Inflammatory macrophage treated with lipopolysaccharide for 1 hour (primary cell): ENCODE results near the gene SPAM1.
"Not testable (repeated sequence)": the region's sequence is repeated elsewhere in the genome, so short reads cannot be mapped to it uniquely, and the experiment has no call there.

Source experiments
- DNase-seq, 2 donors: peaks; one replicate each; pipeline ENCODE4 v3.0.0-alpha.2; 2020 to 2022

Gene SPAM1

DNA sequence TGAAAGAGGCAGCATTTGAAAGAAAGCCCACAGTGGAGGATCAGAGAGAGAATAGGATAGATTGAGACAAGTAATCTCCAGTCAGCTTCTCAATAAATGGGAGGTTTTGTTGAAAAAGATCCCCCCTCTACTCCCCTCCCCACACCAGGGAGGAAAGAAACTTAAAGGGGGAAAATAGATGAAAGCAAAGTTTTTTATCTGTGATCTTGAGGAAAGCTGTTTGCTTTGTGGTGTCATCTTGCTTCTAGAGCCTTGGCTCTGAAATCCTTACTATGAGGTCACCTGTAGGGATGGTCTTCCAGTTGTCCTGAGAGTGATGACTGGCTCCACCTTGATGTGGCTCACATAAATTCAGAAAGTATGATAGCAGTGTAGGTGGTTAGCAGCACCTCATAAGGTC lies at the start of gene SPAM1:
SPAM1 (plus strand) TSS at position 301 of the 400 bp plus-strand sequence. CDS start 28,330 bp downstream, outside the sequence.
- no peak for DNase-seq

DNA sequence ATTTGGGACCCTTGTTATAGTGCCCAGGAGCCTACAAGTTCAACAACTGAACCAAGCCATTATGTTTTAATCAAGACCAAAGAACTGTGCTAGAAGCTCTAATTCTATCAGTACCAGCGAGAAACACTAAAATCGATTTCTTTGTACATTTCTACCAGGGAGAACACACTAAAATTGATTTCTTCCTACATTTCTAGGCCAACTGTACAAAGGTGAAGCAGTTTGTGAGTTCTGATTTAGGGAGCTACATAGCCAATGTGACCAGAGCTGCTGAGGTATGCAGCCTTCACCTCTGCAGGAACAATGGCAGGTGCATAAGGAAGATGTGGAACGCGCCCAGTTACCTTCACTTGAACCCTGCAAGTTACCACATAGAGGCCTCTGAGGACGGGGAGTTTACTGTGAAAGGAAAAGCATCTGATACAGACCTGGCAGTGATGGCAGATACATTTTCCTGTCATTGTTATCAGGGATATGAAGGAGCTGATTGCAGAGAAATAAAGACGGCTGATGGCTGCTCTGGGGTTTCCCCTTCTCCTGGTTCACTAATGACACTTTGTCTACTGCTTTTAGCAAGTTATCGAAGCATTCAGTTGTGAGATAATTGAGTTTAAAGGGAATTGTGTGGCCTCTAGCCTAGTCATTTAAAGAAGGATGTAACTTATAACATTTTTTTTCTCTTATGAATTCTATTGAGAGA lies 48.3 kb upstream of the SPAM1 start:
- no peak for DNase-seq

- no peak for DNase-seq
Measured at GRCh38 chr7:123879628-123880027, 45.4 kb upstream of the SPAM1 start.

GRCh38 chr7:123881300-123881699 lies 43.7 kb upstream of the SPAM1 start:
- no peak for DNase-seq

- no peak for DNase-seq
Measured at GRCh38 chr7:123883154-123883553, 41.9 kb upstream of the SPAM1 start.

- DNase-seq = no peak
Measured at GRCh38 chr7:123888192-123888591, 36.8 kb upstream of the SPAM1 start.

DNA sequence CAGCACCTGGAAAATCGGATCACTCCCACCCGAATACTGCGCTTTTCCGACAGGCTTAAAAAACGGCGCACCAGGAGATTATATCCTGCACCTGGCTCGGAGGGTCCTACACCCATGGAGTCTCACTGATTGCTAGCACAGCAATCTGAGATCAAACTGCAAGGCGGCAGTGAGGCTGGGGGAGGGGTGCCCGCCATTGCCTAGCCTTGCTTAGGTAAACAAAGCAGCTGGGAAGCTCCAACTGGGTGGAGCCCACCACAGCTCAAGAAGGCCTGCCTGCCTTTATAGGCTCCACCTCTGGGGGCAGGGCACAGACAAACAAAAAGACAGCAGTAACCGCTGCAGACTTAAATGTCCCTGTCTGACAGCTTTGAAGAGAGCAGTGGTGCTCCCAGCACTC lies 30.3 kb upstream of the SPAM1 start:
- DNase-seq = not testable (repeated sequence)

DNA sequence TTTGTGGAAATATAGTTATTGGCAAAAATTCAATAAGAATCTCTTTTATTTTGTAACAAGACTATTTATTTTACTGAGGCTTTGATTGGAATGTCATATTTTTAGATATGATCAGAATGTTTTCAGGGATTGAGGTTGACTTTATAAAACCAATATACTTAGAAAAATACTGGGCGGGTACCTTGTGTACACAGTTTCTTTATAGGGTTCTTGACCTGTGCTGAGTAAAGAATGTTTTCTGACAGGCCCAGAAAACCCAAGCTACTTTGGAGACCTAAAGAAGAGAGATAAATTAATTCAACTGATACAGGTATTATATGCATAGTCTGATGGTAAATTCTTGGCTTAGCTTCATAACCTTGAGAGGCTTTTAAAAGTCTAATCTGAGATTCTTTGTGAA lies 23.9 kb upstream of the SPAM1 start:
- no peak for DNase-seq

DNA sequence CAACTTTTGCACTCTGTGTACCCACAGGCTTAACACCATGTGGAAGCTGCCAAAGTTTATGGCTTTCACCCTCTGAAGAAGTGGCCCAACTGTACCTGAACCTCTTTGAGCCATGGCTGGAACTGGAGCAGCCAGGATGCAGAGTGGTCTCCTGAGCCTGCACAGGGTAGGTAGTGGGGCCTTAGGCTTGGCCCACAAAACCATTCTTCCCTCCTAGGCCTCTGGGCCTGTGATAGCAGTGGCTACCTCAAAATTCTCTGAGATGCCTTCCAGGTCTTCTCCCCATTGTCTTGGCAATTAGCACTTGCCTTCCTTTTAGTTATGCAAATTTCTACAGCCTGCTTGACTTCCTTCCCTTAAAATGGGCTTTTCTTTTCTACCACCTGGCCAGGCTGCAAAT lies 19.3 kb upstream of the SPAM1 start:
- DNase-seq = no peak

GRCh38 chr7:123916240-123916724 lies 8.8 kb upstream of the SPAM1 start:
- peak; percentile 6 to 12 for DNase-seq

DNA sequence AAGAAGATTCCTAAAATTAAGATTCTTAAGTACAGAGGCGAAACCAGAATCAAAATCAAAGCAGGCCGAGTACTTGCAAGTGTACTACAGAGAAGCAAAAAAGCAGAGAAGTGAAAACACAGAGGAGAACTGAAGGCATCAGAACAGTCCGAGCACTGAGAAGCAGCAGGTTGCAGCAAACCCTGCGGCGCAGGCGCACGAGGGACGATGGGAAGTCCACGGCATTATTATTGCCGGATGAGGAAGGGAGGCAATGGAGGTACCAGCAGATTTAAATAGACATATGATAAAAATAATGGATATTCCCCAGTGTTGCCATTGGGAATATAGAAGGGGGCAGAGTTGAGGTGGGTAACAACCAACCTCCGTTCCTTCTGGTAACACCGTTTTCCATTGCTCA lies 7.2 kb upstream of the SPAM1 start:
- DNase-seq = no peak

- no peak for DNase-seq
Measured at GRCh38 chr7:123918309-123918708, 6.7 kb upstream of the SPAM1 start.

- no peak for DNase-seq
Measured at GRCh38 chr7:123923599-123923998, 1.4 kb upstream of the SPAM1 start.

DNA sequence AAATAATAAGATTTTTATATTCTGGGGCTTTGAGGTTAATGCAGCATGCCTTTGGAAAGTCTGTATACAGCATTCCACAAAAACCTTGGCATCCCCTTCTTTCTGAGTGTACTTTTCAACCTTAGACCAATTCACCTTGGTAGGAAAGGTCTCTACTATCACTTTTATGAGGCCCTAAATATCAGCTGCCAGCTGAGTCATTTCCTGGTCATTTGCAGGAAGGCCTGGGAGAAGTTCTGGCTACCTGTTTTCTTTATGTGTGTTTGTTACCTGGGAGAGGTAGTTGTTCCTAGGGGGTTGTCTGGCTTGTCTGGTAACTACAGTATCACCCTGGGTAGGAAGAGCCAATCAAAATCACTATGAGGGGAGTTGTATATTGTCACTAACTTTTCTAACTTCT lies 4.1 kb downstream of the SPAM1 start:
- DNase-seq = no peak

DNA sequence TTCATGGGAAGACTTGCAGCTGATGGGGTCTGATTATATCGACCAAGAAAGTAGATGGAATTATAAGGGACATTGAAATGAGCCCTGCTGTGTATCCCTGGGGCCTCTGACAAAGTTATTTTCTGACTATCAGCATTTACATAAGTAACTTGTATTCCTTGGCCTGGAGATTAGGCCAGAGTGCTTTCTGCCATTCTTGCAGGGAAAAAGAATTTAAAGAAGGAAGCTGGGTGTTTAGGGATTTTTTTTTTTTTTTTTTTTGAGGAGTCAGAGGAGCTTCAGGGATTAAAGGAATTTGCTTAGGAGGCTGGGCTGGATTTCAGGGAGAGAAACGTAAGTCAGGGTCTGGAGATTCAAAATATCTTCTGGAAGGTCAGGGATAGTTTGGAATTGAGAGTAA lies 4.6 kb downstream of the SPAM1 start:
- no peak for DNase-seq

DNA sequence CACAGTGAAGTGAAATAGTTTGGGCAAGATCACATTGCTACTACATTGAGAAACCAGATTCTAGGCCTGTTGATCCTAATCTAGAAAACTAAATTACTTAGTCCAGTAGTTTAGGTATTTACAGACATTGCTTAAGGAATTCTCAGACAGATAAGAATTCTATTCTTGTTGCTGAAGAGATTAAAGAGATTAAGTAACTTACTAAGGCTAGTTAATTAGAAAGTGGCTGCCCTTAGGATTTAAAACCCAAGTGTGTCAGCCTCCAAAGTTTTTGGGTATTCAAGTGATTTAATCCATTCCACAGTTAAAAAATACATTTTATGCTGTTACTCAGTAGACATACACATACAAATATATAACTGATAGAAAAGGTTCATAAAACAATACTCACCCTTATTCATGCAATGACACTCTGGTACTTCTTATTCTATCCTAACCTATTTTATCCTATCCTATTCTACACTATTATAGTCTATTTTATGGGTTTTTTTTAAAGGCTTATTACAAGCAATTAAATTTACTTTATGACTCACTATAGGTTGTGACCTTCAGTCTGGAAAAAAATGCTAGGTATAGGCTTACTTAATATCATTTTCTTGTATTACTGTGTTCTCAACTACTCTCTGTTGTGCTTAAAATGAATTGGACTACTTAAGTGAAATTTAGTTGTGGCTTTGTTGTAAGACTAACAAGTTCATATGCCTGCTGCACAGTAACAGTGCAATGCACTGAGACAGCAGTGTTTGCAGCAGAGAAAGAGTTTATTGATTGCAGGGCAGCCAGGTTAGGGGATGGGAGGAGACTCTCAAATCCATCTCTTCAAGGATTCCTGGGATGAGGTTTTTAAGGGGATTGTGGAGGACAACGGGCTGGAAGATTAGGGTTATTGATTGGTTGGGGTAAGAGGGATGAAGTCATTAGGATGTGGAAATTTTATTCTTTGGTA lies 10.7 kb downstream of the SPAM1 start:
- DNase-seq = no peak

DNA sequence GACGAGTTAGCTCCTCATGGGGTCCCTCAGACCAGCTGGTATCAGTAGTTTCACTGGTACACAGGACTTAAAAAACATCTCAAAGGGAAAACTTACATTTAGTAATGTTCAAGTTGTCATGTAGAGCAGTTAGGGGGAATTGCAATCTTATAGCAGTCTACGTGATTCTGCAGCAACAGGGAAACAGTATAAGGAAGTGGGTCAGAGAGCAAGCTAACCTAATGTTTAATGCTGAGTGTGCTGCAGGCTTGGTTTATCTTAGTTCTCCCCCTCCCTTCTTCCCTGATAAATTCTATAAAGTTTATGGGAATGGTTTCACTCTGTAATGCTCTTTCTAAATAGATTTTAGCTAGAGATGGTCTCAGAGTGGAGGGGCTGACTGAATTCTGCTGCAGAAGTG lies 11.3 kb downstream of the SPAM1 start:
- DNase-seq = no peak

- DNase-seq = no peak
Measured at GRCh38 chr7:123939784-123940183, 14.7 kb downstream of the SPAM1 start.

DNA sequence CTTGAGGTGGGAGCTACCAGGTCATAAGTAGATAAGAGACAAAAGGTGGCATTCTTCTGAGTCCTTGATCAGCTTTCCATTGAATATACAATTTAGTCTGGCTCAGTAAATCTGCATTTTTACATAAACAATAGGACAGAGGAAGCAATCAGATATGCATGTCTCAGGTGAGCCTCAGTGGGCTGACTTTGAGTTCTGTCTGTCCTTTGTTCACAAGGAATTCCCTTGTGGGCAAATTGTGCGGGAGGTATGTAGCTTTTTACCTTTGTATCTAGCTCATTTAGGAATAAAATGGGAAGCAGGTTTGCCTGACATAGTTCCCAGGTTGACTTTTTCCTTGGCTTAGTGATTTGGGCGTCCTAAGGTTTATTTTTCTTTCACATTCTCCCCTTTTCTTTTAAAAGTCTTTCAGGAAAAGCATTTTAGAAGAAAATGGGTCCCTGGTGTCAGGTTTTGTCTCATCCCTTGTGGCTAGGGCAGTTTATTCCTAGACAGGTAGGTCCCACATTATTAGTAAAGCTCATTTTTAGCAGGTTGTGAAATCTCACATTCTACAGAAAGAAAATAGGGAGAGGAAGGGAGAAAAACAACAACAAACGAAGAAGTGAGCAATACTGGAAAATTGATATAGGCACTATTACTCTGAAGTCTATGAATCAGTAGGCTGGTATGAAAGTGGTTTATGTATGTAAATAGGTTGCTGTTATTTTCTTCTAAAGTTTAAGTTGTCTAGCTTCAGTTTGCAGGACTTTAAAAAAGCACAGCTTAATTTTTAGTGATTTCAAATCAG lies 16.5 kb downstream of the SPAM1 start:
- DNase-seq = no peak

DNA sequence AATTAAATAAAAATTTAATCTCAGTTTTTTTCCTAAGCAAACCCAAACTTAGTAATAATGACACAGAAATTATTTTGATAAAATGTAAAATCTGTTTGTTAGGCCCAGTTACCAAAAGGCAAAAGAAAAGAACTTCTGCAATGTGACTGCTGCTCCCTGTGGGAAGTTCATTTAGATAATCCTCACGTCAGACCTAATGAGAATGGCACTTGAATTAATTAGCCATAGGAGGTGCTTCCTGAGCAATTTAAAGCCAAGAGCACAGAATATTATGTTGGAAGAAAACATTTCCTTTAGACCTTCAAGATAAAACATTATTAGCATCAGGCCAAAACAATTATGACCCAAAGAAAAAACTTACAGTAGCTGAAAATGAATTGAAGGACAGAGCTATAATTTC lies 19.4 kb downstream of the SPAM1 start:
- DNase-seq = no peak

- no peak for DNase-seq
Measured at GRCh38 chr7:123945938-123946337, 20.9 kb downstream of the SPAM1 start.

- no peak for DNase-seq
Measured at GRCh38 chr7:123948136-123948535, 23.1 kb downstream of the SPAM1 start.

- no peak for DNase-seq
Measured at GRCh38 chr7:123958186-123958703, 33.2 kb downstream of the SPAM1 start.
